Fibroblast of skin of back (primary cell): Measurements from ENCODE around the gene ABHD14A.

Experiments used
- DNase-seq: peaks from one replicate; pipeline ENCODE4 v3.0.0-alpha.2; 2013

Gene ABHD14A

DNA sequence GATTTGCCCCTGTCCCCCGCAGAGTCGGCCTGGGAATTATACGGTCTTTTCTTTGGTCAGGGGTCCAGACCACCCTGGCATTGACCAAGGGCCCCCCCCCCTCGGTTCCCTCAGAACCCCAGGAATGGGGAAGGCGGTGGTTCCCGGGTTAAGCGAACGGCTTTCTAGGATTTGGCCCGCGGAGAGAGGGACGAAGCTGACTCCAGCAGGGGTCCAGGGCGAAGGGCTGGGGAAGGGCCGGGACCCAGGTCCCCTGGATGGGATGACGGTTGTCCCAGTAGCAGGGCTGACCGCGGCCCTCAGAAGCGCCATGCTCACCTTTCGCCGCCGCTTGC lies 33.4 kb upstream of the ABHD14A start:
- no peak for DNase-seq

DNA sequence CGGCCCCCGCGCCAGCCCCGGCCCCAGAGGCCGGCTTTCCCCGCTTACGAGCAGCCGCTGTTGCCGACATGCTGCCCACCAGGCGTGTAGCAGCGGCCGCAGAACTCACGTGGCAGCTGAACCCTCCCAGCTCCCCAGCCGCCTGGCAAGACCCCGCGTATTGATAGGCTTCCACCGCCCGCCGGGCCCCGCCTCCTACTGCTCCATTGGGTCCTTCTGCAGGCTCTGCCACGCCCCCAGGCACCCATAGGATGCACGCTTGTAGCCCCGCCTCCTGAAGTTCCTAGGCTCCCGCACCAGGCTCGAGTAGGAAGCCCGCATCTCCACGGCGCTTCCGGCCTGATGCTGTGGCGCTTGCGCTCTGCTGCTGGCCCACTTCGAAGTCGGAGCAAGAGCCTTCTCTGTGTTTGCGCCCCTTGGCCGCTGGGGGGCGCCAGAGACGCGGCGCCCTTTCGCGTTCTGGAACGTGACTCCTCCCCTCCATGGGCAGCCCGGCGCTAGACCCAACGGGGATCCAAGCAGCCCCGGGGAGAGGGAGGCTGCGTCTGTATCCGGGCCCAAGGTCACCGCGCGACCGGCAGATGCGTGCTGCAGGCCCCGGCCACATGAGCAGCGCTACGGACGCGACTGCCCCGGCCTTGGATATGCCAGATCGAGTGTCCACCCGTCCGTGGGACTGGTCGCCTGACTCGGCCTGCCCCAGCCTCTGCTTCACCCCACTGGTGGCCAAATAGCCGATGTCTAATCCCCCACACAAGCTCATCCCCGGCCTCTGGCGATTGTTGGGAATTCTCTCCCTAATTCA lies 32.9 kb upstream of the ABHD14A start, which contains the start of the genes PARP3 and RRP9:
PARP3 (plus strand) TSS at position 566 of the 805 bp plus-strand sequence. CDS start 993 bp downstream, outside the sequence.
RRP9 (minus strand) TSS at position 107 of the 805 bp plus-strand sequence; CDS start at position 70, 37 bp downstream.
- peak; percentile 100 for DNase-seq

DNA sequence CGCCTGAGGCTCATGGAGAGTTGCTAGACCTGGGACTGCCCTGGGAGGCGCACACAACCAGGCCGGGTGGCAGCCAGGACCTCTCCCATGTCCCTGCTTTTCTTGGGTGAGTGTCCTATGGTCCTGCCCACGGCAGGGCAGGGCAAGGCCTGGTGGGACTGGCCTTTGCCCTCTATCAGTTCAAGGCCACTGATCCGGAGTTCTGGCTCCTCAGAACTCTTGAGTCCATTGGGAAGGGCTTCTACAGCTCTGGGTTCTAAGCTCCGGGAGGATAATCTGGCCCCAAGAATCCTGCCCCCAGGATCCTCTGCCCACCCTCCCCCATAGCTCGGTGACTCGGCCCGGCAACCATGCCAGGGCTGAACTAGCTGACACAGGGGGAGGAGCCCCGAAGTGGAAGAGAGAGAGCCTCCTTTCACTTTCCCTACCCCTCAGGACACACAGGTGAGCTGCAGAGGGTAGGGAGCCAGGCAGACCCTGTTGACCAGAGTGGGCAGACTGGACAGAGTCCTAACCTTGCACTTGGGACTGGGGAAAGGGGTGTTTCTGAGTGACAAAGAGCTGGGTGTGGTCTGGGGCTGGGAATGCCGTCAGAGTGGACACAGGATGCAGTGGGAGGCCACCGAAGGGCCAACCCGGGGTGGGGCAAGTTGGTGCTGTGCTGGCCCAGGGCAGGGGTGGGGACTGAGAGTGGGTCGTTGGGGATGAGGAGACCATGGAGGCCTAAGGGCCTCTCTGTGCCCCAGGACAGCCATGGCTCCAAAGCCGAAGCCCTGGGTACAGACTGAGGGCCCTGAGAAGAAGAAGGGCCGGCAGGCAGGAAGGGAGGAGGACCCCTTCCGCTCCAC lies 32.0 kb upstream of the ABHD14A start:
- DNase-seq: peak; percentile 78

DNA sequence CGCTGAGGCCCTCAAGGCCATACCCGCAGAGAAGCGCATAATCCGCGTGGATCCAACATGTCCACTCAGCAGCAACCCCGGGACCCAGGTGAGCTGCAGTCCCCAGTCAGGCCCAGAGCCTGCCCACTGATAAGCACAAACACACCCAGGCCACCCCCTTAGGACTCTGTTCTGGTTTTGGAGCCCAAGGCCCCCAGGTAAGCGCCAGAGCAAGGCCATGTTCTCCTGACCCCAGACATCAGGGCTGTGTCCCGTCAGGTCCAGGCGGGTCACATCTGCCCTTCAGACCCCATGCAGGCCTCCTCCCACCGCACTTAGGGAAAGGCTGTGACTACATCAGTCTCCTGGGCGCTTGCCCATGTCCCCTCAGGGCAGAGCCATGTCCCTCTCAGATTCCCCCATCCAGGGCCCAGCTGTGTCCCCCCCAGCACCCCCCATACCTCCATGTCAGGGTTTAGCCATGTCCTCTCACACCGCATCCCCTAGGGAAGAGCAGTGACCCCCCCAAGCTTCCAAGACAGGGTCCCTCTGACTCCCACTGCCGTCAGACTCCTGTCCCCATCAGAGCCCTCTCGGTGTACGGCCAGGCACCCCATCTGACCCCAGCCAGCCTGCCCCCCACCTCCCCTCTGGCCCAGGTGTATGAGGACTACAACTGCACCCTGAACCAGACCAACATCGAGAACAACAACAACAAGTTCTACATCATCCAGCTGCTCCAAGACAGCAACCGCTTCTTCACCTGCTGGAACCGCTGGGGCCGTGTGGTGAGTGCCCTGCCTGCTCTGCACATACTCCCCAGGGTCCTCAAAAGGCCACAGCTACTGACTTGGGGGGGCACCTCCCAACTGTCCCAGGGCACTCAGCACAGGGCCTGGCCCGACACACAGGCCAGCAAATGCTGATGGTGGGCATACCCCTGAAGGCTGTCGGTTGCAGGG lies 31.1 kb upstream of the ABHD14A start:
- no peak for DNase-seq

DNA sequence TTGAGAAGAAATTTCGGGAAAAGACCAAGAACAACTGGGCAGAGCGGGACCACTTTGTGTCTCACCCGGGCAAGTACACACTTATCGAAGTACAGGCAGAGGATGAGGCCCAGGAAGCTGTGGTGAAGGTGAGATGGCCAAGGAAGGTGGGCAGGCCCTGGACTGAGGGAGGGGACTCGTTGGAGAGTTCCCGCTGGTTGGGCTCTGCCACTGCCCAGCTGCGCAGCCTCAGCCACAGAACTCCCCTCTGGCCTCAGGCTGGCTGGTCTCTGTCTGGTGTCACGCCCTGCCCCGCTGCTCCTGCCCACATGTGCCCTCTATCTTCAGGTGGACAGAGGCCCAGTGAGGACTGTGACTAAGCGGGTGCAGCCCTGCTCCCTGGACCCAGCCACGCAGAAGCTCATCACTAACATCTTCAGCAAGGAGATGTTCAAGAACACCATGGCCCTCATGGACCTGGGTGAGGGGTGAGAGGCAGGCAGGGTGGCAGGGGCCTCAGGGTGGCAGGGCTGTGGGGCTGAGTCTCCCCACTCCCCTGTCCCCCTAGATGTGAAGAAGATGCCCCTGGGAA lies 30.3 kb upstream of the ABHD14A start:
- no peak for DNase-seq

DNA sequence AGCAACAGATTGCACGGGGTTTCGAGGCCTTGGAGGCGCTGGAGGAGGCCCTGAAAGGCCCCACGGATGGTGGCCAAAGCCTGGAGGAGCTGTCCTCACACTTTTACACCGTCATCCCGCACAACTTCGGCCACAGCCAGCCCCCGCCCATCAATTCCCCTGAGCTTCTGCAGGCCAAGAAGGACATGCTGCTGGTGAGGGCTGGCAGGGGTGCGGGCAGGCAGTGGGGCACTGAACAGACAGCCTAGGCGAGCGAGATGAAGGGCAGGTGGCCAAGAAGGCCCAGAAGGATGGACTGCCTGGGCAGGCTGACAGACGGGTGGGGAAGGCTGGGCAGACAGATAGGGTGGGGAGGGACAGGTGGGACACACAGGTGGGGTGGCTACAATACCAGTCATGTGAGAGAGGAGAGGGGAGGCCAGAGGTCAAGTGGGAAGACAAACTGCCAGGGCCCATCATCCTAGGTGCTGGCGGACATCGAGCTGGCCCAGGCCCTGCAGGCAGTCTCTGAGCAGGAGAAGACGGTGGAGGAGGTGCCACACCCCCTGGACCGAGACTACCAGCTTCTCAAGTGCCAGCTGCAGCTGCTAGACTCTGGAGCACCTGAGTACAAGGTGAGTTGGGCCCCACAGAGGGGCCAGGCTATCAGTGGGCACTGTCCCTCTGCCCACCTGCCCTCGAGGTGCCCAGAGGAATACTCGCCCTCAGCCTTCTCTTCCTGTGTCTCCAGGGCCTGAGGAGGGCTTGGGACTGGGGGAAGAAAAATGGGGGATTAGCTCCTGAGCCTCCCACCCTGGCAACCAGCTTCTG lies 29.6 kb upstream of the ABHD14A start:
- DNase-seq: no peak

DNA sequence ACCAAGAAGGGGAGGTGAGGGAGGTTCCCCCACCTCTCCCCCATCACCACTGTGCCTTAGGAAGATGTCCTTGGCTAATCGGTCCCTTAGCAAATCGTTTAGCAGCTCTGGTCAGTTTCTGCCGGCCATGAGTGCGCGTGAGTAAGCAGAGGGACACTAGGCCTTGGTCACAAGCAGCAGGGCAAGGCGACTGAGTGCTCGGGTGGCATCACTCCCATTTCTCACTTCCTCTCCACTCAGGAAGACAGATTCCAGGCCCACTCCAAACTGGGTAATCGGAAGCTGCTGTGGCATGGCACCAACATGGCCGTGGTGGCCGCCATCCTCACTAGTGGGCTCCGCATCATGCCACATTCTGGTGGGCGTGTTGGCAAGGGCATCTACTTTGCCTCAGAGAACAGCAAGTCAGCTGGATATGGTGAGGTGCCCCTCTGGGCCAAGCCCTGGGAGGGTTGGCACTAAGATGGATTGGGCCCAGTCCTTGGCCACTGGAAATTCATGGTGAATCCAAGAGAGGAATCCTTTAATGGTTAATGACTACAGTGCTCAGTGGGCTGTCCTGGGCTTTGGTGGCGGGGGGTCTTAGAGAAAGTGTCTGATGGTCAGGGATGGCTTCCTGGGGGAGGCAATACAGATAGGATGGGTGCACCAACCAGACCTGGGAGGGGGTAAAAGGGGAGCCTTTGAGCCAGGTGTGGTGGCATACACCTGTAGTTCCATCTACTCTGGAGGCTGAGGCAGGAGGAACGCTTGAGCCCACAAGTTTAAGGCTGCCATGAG lies 28.7 kb upstream of the ABHD14A start:
- DNase-seq: no peak

DNA sequence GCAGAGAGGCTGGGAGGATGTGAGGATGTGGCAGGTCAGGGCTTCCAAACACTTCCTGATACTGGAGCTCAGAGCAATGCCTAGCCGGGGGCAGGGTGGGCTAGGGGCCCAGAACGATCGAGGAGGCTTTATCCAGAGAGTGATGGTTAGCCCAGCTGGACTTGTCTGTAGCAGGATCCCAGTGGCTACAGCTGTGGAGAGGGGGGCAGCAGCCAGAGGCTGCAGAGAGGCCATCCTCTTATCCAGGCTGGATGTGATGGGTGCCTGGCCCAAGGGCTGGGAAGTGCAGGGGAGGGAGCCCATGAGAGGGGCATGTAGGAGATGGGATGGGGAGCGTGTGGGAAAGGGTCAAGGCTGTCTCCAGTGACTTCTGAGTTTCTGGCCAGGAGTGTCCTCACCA lies 28.1 kb upstream of the ABHD14A start:
- DNase-seq: no peak

DNA sequence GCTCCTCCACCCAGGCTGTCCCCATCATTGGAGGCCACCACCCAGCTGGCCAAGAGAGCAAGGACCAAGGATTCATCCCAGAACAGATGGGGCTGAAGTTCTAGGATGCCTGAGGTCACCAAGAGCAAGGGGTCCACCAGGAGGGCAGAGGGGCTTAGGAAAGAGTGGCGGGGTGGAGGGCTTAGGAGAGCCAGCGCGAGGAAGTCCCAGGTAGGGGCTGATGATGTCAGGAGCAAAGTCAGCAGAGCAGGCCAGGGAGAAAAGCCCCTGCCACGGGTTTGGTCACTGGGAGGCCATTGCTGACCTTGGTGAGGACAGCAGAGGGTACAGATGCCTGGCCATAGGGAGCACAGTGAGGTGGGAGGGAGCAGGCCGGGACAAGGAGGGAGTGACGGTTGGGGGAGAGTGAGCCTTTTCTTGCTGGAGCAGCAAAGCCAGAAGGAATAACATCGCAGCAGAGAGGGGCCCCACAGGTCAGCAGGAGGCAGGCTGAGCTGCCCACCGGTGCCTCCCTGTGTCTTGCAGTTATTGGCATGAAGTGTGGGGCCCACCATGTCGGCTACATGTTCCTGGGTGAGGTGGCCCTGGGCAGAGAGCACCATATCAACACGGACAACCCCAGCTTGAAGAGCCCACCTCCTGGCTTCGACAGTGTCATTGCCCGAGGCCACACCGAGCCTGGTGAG lies 27.5 kb upstream of the ABHD14A start:
- no peak for DNase-seq

DNA sequence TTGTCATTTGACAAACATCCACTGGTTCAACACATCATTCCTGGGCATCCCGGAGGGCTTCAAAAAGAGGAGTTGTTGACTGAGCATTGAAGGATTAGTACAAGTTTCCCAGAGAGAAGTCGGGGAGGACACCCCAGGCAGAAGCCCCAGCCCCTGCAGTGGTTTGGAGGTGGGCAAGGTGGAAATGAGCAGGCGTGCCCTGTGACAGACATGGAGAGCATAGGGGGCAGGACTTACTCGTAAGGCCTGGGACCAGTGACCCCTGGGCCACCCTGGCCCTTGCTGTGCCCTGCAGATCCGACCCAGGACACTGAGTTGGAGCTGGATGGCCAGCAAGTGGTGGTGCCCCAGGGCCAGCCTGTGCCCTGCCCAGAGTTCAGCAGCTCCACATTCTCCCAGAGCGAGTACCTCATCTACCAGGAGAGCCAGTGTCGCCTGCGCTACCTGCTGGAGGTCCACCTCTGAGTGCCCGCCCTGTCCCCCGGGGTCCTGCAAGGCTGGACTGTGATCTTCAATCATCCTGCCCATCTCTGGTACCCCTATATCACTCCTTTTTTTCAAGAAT lies 26.8 kb upstream of the ABHD14A start:
- no peak for DNase-seq

DNA sequence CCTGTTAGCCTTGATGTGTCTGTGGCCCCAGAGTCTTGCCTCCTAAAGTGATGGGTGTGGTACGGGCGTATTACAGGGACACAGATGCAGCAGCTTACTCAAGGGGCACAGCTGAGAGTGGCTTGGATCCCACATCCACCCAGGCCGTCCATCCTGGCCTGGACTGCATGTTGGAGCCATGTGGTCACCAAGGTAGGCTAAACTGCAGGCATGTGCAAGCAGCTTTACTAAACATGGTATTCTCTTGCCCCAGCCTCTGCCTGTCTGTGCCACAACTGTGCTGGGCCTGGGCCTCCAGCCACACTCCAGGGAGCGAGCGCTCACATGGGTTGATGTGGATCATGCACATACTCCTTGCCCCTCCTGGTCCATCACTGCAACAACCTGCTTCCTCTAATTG lies 25.7 kb upstream of the ABHD14A start:
- no peak for DNase-seq

DNA sequence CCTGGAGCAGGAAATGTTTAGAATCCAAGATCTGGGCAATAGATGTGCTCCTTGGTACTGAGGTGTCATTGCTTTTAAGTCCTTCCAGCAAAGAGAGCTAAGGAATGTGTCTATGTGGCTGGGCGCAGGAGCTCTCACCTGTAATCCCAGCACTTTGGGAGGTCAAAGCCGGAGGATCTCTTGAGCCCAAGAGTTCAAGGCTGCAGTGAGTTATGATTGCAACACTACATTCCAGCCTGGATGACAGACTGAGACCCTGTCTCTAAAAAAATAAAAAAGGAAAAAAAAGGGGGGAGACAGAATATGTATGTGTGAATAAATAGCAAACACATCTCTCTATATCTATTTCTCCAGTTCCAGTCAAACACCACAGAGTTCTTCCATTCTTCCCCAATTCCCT lies 24.0 kb upstream of the ABHD14A start:
- no peak for DNase-seq

DNA sequence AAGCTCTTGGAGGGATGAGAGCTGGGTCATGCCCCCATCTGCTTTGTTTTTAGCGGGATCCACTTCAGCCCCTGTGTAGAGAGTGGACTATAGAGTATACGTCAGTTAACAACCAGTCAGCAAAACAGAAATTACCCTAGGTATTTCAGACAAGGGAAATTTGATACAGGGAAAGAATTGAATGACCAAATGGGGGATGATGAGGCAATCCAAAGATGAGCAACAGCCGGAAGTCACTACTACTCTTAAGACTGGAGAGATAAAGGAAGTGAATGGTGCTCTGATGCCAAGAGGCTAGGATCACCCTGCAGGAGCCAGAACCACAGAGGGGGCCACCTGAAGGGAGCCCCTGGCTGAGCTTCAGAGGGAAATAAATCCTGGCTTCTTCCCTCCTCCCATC lies 21.4 kb upstream of the ABHD14A start:
- peak; percentile 70 for DNase-seq

DNA sequence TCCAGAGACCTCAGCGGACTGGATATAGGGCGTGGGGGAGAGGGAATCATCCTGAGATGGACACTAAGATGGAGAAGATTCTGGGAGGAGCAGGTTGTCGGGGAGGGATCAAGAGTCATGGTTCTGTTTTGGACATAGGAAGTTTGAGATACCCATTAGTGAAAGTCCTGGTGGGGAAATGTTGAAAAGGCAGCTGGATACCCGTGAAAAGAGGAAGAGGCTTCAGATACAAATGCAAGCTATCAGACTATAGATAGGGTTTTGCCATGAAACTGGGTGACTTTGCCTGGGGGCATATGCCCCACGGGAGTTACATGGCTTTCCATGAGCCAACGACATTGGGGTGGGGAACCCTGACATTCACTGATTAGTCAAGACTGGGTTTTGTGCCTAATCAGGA lies 20.8 kb upstream of the ABHD14A start:
- DNase-seq: no peak

DNA sequence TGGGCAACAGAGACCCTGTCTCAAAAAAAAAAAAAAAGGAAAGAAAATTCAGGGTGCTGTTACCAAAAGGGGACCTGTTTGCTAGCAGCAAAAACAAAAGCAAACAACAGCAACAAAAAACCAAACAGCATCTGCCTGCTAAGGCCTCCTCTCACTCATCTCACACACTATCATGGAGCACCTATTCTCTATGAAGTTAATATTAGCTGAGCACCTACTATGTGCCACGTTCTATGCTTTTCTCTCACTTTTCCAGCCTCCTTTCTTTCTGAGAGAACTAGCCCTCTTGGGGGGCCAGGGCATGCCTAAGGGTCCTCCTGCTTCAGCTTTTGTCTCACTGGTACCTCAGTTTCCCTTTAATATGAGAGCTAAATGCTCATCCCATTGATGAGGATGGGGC lies 20.2 kb upstream of the ABHD14A start:
- DNase-seq: no peak

DNA sequence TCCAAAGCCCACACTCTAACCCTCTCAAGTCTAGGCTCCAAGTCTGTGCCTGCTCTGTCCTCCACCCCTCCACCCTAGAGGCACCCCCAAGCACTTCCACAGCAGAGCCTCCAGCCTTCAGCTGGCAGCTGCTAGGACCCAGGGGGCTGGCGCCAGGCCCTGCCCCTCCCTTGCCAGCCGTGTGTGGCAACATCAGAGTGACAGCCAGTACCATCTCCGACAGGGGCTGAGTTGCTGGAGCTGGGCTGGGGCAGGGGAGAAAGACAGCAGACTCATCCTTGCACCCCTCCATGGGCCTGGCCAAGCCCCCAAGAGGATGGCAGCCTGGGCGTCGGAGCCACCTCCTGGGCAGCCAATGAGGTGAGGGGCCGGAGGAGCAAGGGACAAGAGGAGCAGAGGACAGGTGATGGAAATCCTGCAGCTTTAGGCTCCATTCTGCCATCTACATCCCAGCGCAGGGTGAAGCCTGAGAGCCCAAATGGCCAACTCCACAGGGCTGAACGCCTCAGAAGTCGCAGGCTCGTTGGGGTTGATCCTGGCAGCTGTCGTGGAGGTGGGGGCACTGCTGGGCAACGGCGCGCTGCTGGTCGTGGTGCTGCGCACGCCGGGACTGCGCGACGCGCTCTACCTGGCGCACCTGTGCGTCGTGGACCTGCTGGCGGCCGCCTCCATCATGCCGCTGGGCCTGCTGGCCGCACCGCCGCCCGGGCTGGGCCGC lies 19.5 kb upstream of the ABHD14A start, which contains the start of gene GPR62:
GPR62 (plus strand) TSS at position 207 of the 718 bp plus-strand sequence; CDS start at position 479, 272 bp downstream.
- DNase-seq: no peak

DNA sequence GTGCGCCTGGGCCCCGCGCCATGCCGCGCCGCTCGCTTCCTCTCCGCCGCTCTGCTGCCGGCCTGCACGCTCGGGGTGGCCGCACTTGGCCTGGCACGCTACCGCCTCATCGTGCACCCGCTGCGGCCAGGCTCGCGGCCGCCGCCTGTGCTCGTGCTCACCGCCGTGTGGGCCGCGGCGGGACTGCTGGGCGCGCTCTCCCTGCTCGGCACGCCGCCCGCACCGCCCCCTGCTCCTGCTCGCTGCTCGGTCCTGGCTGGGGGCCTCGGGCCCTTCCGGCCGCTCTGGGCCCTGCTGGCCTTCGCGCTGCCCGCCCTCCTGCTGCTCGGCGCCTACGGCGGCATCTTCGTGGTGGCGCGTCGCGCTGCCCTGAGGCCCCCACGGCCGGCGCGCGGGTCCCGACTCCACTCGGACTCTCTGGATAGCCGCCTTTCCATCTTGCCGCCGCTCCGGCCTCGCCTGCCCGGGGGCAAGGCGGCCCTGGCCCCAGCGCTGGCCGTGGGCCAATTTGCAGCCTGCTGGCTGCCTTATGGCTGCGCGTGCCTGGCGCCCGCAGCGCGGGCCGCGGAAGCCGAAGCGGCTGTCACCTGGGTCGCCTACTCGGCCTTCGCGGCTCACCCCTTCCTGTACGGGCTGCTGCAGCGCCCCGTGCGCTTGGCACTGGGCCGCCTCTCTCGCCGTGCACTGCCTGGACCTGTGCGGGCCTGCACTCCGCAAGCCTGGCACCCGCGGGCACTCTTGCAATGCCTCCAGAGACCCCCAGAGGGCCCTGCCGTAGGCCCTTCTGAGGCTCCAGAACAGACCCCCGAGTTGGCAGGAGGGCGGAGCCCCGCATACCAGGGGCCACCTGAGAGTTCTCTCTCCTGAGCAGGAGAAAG lies 18.7 kb upstream of the ABHD14A start:
- peak; percentile 51 for DNase-seq
